GM18526 (cell line): ENCODE data around the gene C8G.

Experiments used
- POLR2A ChIP-seq: IDR thresholded peaks from 3 replicates; pipeline ENCODE4 v1.6.1; 2011; ENCODE audit not compliant: insufficient read length; ENCODE audit errors: extremely low read depth

The C8G gene

DNA sequence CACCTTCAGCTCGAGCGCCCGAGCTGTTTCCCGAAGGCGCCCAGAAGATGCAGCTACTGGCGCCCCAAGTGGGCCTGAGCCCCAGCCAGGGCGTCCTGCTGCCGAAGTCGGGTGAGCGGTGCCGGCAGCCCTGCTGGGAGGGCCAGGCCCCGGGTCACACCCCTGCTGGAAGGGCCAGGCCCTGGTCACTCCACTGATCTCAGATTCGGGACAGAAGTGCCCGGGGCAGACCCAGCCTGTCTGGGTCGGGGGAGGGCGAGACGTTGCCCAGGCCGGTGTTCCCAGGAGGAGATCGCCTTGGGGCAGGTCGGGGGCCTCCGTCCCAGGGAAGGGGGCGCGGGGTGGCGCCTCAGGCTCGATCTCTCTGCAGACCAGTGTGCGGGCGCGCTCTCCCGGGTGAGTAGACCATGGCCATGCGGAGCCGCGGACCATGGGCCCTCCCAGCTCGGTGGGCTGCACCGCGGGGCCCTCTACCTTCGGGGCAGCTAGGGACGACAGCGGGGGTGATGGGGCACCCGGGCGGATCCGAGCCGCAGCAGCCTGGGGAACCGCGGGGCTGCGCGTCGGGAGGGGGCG lies 40.1 kb downstream of the C8G start:
- no peak for TF ChIP-seq POLR2A

DNA sequence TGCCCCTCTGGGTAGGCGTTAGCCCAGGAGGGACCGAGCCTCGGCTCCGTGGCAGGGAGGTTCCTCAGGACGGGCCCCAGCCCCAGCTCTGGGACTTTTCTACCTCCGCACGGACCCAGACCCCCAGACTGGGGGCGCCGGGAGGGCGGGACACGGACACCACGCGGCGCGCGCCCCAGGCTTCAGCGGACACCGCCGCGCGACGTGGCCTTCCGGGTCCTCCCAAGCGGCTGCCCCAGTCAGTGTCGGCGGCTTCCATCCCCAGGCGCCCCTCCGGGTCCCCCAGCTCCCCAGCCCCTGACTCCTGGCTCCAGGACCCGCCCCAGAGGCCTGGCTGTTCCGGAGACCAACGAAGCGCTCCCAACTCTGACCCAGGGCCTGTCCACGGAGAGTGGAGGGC lies 40.8 kb downstream of the C8G start:
- no peak for TF ChIP-seq POLR2A

DNA sequence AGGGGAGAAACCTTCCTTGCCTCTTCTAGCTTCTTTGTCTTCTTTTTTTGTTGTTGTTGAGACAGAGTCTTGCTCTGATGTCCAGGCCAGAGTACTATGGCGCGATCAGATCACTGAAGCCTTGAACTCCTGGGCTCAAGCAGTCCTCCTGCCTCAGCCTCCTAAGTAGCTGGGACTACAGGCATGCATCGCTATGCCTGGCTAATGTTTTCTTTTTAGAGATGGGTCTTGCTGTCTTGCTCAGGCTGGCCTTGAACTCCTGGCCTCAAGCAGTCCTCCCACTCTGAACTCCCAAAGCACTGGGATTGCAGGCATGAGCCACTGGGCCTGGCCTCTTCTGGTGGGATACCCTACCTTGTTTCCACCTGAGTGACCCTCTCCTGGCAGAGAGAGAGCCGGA lies 43.8 kb downstream of the C8G start:
- TF ChIP-seq POLR2A: no peak

DNA sequence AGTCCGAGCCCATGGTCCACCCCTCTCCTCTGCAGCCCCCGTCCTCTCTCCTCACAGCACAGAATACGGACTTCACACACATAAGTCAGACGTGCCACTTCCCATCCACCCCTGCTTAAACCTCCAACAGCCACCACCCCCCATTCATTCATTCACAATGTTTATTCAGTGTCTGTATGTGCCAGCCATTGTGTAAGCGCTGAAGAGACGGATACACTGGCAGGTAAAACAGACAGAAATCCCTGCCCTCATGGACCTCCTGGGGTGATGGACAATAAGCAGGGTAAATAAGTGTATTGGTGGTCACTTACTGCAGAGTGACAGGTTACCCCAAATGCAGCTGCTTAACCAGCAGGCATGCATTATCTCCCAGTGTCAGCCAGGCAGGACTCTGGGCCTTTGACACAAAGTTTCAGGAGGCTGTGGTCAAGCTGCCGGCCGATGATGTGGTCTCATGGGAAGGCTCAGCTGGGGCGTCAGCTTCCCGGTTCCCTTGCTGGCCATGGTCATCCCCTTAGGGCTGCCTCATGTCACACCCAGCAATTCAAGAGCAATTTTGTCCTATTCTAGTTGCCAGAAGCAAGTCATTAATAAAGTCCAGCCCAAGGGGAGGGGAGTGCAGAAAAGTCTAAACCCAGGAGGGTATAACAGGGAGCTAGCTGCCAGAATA lies 45.3 kb downstream of the C8G start:
- no peak for TF ChIP-seq POLR2A

DNA sequence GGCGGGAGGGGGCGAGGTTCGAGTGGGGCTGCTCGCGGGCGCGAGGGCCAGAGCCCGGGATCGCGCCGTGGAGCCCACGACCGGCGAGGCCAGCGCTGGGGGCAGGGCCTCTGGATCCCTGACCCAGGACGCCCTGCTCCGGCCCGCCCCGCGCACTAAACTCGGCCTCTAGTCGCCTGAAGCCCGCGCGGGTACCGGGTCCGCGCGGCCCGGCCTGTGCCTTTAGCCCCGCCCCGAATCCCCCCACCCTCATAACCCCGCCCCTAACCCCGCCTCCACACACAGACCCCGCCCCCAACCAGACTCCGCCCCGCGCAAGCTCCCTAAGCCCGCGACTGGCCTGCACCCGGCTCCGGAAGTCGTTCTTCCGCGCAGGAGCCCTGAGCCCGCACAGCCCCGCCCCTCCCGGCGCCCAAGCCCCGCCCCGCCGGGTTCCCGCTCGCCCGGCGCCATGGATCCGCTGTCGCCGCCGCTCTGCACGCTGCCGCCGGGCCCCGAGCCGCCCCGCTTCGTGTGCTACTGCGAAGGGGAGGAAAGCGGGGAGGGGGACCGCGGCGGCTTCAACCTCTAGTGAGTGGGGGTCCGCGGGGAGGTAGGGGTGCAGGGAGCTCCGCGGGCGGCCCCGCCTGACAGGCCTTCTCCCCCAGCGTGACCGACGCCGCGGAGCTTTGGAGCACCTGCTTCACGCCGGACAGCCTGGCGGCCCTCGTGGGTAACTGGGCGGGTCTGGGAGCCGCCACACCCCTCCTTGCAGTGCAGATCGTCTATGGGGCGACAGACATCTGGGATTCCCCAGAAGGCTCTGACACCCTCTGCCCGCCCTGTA lies 47.2 kb downstream of the C8G start, which contains the start of gene PAXX:
Gene PAXX, plus strand, starts transcription at position 430 of the 826 bp plus-strand sequence. Its CDS starts 22 bp downstream, at position 452.
- TF ChIP-seq POLR2A: peak; percentile 56

DNA sequence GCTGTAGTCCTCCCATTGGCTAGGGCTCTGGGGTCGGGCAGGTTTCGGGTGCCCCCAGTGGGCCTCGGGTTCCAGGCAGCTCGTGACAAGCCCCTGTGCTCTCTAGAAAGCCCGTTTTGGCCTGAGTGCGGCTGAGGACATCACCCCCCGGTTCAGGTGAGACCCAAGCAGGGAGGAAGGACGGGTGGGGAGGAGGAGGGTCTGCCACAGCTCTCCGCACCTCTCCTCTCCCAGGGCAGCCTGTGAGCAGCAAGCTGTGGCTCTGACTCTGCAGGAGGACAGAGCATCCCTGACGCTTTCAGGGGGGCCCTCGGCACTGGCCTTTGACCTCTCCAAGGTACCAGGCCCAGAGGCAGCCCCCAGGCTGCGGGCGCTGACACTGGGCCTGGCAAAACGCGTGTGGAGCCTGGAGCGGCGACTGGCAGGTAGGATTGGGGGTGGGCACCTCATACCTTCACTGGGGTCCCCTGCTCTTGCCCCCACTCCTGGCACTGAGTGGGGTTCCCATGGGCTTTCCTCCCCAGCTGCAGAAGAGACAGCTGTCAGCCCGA lies 47.9 kb downstream of the C8G start:
- no peak for TF ChIP-seq POLR2A

GRCh38 chr9:136994180-136994887 lies 49.3 kb downstream of the C8G start:
- no peak for TF ChIP-seq POLR2A

DNA sequence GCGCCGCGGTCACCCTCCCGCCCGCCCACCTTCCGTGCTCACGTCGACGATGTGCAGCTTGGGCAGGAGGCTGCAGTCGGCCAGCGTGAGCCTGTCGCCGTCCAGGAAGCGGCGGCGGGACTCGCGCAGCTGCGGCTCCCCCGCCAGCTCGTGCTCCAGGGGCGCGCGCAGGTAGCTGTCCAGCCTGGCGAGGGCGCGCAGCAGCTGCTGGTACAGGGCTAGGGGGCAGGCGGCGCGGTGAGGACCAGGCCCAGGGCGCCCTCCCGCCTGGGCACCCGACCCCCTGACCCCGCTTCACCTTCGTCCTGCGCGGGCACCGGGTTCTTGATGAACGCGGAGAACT lies 49.8 kb downstream of the C8G start:
- TF ChIP-seq POLR2A: no peak

- no peak for TF ChIP-seq POLR2A
Measured at GRCh38 chr9:136995362-136995761, 50.3 kb downstream of the C8G start.

DNA sequence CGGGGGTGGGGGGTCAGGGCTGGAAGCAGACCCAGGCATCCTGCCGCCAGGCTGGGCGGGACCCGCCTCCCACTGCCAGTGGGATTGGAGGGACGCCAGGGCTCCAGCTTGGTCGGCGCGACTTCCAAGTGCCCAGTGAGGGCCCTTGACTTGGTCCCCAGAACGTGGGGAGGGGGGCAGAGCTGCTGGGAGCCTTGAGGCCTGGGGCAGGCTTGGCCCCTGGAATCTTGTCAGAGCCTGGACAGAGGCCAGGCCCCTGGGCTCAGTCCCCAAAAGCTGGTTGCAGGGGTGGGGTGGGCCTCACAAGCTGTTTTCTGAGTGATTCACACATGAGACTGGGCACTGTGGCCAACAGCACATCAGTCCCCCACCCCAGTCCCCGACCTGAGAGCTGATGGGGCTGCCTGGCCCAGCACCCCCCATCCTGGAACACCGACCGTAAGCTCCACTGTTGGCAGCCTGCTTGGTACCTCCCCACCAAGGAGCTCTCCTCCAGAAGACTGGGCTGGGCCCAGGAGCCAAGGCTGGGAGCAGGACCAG lies 50.8 kb downstream of the C8G start:
- no peak for TF ChIP-seq POLR2A
